ENCODE measurements around the gene ATP11B.

- TF ChIP-seq POLR2AphosphoS5 (IDR thresholded peaks at IDR 0.05; ENCODE audit: low read depth, low read length) (no peak), POLR2A (IDR thresholded peaks at IDR 0.05; ENCODE audit: low read depth, low read length) (no peak)
These were observed 37.6 kb upstream of the ATP11B start for GRCh38 chr3:182755712-182756111.

Data from GM12891 (cell line).